ENCODE results near the gene TM7SF2.
"Not testable (repeated sequence)": the region's sequence is repeated elsewhere in the genome, so short reads cannot be mapped to it uniquely, and the experiment has no call there.

TM7SF2 gene

DNA sequence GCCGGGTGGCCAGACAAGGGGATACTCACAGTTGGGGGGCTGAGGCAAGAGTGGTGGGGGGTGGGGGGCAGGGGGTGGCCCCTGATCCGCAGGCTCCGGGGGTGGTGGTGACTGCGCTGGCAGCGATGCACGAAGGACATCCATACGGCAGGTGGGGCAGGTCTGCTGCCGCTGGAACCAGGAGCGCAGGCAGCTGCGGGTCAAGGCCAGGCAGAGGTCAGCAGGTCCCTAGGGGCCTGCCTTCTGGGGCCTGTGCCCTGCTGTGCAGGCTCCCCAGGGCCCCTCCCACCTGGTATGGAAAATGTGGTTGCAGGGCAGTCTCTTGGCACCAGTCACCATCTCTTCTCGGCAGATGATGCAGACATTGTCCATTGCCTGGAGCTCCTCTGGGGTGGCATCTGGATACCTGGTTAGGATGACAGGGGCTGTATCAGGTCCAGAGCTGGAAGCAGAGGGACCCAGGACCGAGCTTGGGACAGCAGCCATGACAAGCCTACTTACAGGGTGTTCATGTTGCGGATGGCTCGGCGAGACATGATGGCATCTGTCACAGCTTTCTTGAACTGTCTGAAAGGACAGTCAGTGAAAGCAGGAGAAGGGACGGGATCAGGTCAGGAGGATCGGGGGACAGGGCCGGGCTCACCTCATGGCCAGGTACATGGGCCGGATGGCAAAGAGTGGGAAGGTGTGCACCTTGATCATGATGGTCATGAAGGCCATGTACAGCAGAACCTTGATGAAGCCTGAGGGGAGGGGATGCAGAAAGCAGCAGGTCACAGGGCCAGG lies 19.2 kb downstream of the TM7SF2 start:
- no peak for DNase-seq

GRCh38 chr11:65131417-65131776 lies 19.7 kb downstream of the TM7SF2 start:
- DNase-seq = no peak

DNA sequence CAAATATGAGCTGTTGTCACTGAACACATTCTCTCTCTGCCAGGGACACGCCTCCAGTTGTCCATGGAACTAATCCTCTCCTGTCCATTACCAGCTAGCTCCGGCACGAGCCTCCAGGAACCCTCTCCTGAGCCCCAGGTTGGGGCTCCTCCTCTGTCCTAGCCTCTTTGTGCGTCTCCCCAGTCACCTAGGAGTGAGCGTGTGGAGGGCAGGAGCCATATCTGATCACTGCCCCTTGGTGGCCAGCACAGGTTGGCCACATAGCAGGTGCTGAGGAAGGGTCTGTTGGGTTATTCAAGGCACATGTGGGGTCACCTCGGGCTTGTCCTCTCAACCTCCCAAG lies 20.2 kb downstream of the TM7SF2 start:
- no peak for DNase-seq

GRCh38 chr11:65132238-65132987 lies 20.7 kb downstream of the TM7SF2 start:
- no peak for DNase-seq

GRCh38 chr11:65132988-65133700 lies 21.5 kb downstream of the TM7SF2 start:
- peak; percentile 4 for DNase-seq

DNA sequence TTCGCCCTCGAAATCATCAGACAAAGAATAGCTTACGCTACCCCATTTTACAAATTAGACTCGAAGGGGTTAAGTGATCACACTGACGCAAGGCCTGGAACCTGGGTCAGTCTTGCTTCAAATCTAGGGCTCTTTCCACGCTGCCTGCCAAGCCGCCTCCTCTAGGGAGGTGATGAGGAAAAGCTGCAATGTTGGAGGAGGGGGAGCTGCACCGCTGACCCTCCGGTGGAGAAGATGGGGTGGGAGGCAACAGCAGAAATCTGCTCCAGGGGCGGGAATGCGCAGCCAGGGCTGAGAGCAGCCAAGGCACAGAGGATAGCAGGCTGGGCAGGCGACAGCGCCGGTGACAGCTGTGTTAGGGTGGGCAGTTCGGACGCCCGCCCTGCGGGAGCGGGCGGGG lies 22.1 kb downstream of the TM7SF2 start:
- DNase-seq = no peak

DNA sequence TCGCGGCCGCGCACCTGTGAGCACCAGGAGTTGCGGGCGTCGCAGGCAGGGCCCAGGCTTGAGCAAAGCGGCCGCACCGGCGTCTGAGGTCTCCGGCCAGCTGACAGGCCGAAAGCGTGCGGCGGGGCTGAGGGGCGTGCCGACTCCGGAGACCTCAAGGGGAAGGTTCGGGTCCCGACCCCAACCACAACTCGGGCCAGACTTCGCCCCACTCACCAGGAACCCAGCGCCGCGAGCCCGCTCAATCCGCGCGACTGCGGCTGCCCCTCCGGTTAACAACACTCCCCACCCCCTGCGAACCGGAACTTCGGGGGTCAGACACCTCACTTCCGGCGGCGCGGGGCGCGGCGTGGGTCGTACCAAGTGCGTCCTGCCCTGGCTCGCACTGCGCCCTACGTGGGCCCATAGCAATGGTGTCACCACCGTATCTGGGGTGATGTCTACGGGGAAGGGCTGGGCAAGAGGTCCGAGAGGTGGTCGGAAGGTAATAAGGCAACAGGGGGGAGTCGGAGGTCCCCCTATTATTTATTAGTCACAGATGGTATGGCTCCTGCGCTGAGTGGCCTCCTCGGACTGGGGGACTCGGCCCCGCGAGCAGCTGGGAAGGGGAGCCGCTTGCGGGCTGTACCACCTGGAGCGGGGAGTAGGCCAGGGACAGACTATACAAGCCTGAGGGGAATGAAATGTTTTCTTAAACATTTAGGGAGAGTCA lies 22.7 kb downstream of the TM7SF2 start, which contains the start of gene SYVN1:
Gene SYVN1, minus strand, starts transcription at position 280 of the 712 bp plus-strand sequence. CDS start 918 bp downstream, outside the sequence.
- peak; percentile 92 for DNase-seq

DNA sequence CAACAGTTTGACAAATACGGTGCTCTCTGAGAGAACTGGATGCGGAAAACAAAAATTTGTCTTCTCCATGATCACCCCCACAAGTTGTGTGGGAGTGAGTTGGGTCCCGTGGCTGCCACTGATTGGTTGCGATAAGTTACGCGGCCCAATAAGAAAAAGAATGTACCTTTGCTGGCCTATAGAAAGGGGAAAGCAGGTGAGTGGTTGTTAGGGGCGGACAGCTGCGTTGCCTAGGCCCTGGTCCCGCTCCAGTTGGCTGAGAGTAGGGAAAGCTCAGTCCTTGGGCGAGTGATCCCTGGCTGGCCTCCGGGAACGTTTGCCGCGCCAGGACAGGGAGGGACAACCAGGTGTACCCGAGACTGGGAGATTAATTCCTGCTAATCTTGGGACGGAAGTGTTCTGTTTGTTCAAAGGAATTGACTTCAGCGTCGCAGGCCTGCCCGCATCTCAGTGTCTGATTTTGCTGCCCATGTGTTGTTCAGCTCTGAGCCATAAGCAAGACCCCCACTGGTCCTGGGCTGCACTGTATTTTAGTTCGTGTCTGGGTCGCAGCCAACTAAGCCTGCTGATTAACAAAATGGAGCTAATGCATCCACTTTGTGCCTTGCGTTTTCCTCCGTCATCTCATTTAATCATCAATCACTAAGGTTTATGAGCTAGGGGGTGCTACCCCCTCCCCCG lies 23.4 kb downstream of the TM7SF2 start:
- DNase-seq = peak; percentile 98

- DNase-seq = peak; percentile 22
These were observed 24.0 kb downstream of the TM7SF2 start for GRCh38 chr11:65135633-65136145.

DNA sequence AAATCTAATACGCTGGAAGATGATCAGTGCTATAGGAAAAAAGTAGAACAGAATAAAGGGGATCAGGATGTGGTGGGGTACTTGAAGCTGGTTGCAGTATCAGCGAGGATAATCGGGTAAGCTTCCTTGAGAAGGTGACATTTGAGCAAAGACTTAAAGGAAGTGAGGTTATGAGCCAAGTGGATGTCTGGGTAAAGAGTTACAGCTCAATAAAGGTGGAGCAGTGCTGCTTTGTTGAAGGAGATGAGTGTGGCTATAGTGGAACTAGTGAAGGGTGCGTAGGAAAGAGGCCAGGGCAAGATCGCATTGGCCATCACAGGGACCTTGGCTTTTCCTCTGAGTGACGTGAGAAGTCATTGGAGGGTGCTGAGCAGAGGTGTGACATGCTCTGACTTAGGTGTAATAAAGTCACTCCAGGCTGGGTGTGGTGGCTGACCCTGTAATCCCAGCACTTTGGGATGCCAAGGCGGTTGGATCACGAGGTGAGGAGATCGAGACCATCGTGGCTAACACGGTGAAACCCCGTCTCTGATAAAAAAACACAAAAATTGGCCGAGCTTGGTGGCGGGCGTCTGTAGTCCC lies 24.9 kb downstream of the TM7SF2 start:
- no peak for DNase-seq

DNA sequence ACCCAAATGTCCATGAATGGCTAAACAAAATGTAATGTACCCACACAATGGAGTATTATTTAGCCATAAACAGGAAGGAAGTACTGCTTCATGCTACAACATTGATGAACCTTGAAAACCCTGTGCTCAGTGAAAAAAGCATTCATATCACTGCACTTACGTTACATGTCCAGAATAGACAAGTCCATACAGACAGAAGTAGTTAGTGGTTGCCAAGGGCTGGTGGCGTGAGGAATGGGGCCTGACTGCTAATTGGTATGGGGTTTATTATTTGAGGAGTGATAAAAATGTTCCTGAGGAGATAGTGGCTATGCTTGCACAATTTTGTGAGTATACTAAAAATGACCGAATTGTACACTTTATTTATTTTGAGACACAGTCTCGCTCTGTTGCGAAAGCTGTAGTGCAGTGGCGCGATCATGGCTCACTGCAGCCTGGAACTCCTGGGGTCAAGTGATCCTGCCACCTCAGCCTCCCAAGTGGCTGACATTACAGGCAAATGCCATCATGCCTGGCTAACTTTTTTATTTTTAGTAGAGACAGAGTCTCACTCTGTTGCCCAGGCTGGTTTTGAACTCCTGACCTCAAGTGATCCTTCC lies 30.3 kb downstream of the TM7SF2 start:
- no peak for DNase-seq

DNA sequence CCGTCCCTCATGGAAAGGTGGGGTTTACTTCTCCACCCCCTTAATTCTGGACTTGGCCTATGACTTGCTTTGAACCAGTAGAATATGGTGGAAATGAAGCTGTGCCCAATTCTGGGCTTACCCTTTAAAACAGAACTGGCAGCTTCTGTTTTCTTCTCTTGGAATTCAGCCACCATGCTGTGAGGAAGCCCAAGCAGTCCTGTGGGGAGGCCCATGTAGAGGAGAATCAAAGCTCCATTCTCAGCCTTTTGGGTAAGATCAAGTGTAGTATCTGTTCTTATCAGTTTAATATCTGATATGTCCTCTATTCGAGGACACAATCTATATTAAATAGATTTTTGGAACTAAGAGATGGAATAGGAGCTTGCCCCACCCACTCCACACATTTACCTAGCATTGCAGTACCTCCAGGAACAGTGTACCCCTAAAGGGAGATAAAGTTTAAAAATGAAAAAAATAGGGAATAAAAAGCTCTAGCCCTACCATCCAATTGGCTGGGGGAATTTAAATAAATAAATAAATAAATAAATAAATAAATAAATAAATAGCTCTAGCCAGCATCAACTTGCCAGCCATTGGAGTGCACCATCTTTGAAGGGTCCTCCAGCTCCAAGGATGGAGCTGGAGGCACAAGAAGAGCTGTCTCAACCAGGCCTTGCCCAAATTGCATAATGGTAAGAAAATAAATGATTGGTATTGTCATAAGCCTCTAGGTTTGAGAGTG lies 35.8 kb downstream of the TM7SF2 start:
- no peak for DNase-seq

DNA sequence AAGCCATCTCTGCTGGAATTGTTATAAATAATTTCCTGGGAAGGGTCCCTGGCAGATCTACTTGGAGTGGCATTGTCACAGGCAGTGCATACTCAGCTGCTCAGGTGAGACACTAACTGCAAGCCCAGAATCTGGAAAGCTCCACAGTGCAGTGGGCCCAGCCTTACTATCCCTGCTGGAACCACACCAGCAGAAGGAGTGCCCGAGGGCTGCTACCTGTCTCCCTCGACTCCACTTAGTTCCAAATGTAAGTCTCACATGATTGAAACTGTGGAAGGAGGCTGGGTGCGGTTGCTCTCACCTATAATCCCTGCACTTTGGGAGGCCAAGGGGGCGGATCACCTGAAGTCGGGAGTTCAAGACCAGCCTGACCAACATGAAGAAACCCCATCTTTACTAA lies 37.0 kb downstream of the TM7SF2 start:
- DNase-seq = no peak

DNA sequence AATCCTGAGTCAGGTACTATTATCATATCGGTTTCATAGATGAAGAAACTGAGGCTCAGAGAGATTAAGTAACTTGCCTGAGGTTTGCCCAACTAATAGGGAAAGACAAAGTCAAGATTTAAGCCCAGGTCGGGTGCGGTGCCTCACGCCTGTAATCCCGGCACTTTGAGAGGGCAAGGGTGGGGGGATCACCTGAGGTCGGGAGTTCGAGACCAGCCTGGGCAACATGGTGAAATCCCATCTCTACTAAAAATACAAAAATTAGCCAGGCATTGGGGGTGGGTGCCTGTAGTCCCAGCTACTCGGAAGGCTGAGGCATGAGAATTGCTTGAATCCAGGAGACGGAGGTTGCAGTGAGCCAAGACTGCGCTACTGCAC lies 38.4 kb downstream of the TM7SF2 start:
- DNase-seq = not testable (repeated sequence)

- DNase-seq = no peak
These were observed 39.0 kb downstream of the TM7SF2 start for GRCh38 chr11:65150509-65151299.

GRCh38 chr11:65151331-65151899 lies 39.7 kb downstream of the TM7SF2 start:
- no peak for DNase-seq

- no peak for DNase-seq
These were observed 40.5 kb downstream of the TM7SF2 start for GRCh38 chr11:65152122-65152521.

GRCh38 chr11:65156256-65156655 lies 44.6 kb downstream of the TM7SF2 start:
- DNase-seq = no peak

GRCh38 chr11:65156926-65157325 lies 45.3 kb downstream of the TM7SF2 start:
- no peak for DNase-seq

DNA sequence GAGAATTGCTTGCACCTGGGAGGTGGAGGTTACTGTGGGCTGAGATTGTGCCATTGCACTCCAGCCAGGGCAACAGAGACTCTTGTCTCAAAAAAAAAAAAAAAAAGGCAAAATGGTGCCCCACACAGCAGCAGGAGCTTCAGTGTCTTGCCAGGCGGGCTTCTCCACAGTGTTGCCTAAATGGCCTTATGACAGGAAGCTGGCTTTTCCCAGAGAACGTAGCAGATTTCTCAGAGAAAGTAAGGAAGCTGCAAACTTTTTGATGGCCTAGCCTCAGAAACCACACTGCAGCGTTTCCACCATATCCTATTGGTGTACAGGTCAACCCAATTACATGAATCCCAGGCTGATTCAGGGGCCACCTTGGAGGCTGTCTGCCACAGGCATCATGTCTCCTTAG lies 45.7 kb downstream of the TM7SF2 start:
- DNase-seq = no peak
